Activated B cell treated with CpG ODN at 0.5 μM for 24 hours (primary cell): Measurements from ENCODE around the gene WNT3A. TPM values are rescaled to one million over a fixed set of nuclear protein-coding genes. Genes with fewer than 3 reads are reported as not detected.
A peak's percentile ranks its signal among the peaks of the same experiment; 100 is the strongest.

Experiments used
- ATAC-seq: fragments of 200-7000 bp; cut with Tn5 transposase; one replicate; pipeline ENCODE4 v1.10.0; 2021; ENCODE audit warnings: low read depth, mild to moderate bottlenecking, moderate library complexity
- CTCF ChIA-PET: fragments of 350-600 bp; sonication (Branson Sonifier 250); formaldehyde crosslinking; loops from one replicate; lab custom pipeline; 2021; ENCODE audit warnings: antibody characterized with exemption; lab: Charles Lee
- POLR2A ChIA-PET: fragments of 350-600 bp; sonication (Branson Sonifier 250); formaldehyde crosslinking; loops from one replicate; lab custom pipeline; 2021; ENCODE audit warnings: antibody characterized with exemption; lab: Charles Lee
- DNase-seq: peaks from one replicate; pipeline ENCODE4 v3.0.0; 2022
- H3K27ac Mint-ChIP-seq: one replicate; pipeline ENCODE4 v1.8.0; 2020; ENCODE audit warnings: mixed read lengths
- H3K27me3 Mint-ChIP-seq: one replicate; pipeline ENCODE4 v1.8.0; 2021; ENCODE audit warnings: mixed read lengths
- H3K36me3 Mint-ChIP-seq: one replicate; pipeline ENCODE4 v1.8.0; 2021; ENCODE audit warnings: low read depth, mixed read lengths
- H3K4me1 Mint-ChIP-seq: one replicate; pipeline ENCODE4 v1.8.0; 2021; ENCODE audit warnings: mixed read lengths
- H3K4me3 Mint-ChIP-seq: one replicate; pipeline ENCODE4 v1.8.0; 2020; ENCODE audit warnings: mild to moderate bottlenecking, mixed read lengths
- H3K9me3 Mint-ChIP-seq: one replicate; pipeline ENCODE4 v1.8.0; 2020; ENCODE audit warnings: mixed read lengths
- intact Hi-C: fragments of 100-400 bp; cut with micrococcal nuclease; formaldehyde crosslinking; loops from one replicate; pipeline ENCODE4 v1.15.1; 2024
- total RNA-seq: library from RNA; stranded (reverse); gene quantifications from 2 replicates; pipeline ENCODE4 v1.2.3, GENCODE V29; 2022
- TF ChIP-seq, protein P1 (sequence below): fragments of 200-600 bp; IDR thresholded peaks from one replicate; pipeline ENCODE4 v1.8.0; 2022; ENCODE audit warnings: antibody characterized with exemption, mild to moderate bottlenecking

WNT3A gene
- total RNA-seq, 1 donor from 2014 or later, result not detected

DNA sequence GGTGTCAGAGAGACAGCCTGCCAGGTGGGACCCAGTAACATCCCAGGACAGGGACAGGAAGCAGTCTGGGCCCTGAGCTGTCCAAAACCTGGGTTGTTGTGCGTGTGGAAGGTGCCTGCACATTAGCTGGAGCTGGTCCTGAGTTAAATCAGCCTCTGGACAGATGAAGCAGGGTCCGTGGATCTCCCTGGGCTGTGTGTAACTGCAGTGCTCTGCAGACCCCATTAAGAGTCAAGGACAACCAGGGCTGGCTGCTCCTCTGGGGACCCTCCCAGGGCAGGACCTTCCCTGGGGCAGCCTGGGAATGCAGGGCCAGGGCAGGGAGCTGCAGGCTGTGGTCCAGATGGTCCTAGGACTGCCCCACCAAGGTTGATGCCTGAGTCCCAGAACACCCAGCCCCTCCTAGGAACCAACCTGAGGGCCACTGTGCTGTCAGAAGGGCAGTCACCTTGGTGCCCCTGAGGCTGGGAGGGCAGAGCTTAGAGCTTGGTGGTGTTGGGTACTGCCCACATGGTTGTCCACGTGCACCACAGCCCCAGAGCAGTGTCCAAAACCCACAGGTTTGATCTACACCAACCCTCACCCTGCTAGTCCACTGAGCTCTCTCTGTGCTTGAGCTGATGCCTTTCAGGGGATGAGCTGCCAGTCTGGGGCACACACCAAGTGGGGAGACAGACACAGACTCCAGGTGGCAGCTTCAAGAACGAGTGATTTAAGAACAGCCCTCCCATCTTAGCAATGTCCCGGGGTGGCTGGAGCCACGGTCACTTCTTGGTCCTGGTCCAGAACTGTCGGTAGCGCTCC, 99.4 kb downstream of the WNT3A start:
- Mint-ChIP-seq H3K27me3 (no peaks in the 10 kb centered on the region), H3K4me1 (peaks cover 42% of the 10 kb centered on the region), H3K36me3 (peaks cover 29% of the 10 kb centered on the region), H3K9me3 (no peaks in the 10 kb centered on the region), H3K27ac (no peak overlapping the region), H3K4me3 (peak overlapping the region; percentile 30)
- no peak for ATAC-seq
- DNase-seq, result no peak
- intact Hi-C loops, result loop anchor here (10.0 kb wide), 2 partner anchors 101 to 561 kb away; partner anchors contain the start of gene WNT3A
- ChIA-PET CTCF (no interaction called here), POLR2A (interaction anchor here (0.7 to 1.5 kb wide), 4 partner anchors 15 to 59 kb away, joined by 3 to 5 read pairs (median 3); partner anchors contain the start of genes ARF1 and IBA57)
- TF ChIP-seq, protein P1, sequence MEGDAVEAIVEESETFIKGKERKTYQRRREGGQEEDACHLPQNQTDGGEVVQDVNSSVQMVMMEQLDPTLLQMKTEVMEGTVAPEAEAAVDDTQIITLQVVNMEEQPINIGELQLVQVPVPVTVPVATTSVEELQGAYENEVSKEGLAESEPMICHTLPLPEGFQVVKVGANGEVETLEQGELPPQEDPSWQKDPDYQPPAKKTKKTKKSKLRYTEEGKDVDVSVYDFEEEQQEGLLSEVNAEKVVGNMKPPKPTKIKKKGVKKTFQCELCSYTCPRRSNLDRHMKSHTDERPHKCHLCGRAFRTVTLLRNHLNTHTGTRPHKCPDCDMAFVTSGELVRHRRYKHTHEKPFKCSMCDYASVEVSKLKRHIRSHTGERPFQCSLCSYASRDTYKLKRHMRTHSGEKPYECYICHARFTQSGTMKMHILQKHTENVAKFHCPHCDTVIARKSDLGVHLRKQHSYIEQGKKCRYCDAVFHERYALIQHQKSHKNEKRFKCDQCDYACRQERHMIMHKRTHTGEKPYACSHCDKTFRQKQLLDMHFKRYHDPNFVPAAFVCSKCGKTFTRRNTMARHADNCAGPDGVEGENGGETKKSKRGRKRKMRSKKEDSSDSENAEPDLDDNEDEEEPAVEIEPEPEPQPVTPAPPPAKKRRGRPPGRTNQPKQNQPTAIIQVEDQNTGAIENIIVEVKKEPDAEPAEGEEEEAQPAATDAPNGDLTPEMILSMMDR, result no peak

DNA sequence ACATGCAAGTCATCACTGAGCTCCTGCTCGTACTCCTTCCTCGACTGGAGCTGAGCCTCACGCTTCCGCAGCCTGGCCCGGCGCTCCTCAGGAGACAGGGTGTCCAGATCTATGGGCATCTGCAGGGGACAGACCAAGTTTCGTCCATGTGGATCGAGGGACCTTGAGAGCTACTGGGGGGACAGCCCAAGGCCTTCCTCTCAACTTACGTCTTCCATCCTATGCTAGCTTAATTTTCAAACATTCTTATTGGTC, 99.9 kb downstream of the WNT3A start:
- TF ChIP-seq, protein P1, result no peak
- Mint-ChIP-seq H3K27ac (no peak overlapping the region), H3K4me1 (peaks cover 37% of the 10 kb centered on the region), H3K27me3 (no peaks in the 10 kb centered on the region), H3K36me3 (peaks cover 25% of the 10 kb centered on the region), H3K9me3 (no peaks in the 10 kb centered on the region), H3K4me3 (no peak overlapping the region)
- CTCF ChIA-PET, result no interaction called here
- POLR2A ChIA-PET, result interaction anchor here (0.7 to 1.5 kb wide), 3 partner anchors 16 to 58 kb away, joined by 3 to 5 read pairs (median 3); partner anchors contain the start of gene IBA57
- no peak for ATAC-seq
- DNase-seq, result no peak
- intact Hi-C loops, result loop anchor here (10.0 kb wide), 2 partner anchors 102 to 562 kb away; partner anchors contain the start of gene WNT3A

DNA sequence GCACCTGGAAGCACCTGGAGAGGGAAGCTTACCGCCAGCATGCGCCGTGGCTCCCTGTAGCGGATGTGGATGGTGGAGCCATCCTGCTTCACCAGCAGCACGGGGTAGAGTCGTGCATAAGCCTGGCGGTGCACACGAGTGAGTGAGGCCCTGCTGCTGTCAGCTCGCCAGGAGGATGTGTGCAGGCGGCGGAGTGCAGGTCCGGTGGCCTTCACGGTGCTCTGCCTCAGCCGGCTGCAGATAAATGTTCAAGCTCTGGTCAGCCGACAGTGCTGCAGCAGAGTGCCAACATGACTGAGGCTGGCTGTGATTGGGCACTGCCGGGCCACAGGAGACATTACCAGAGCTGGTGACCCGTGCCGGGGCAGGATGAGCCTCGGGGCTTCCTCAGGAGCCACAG, 100.8 kb downstream of the WNT3A start:
- Mint-ChIP-seq H3K4me3 (peak overlapping the region; percentile 92), H3K27me3 (no peaks in the 10 kb centered on the region), H3K9me3 (no peaks in the 10 kb centered on the region), H3K27ac (no peak overlapping the region), H3K36me3 (peaks cover 25% of the 10 kb centered on the region), H3K4me1 (peaks cover 36% of the 10 kb centered on the region)
- intact Hi-C loops, result loop anchor here (2.0 to 10.0 kb wide), 3 partner anchors 67 to 563 kb away; partner anchors contain the start of gene WNT3A
- DNase-seq (no peak), ATAC-seq (no peak)
- TF ChIP-seq, protein P1, result no peak
- ChIA-PET POLR2A (interaction anchor here (1.2 to 2.8 kb wide), 3 partner anchors 25 to 59 kb away, joined by 3 to 20 read pairs (median 5); partner anchors contain the start of gene ARF1), CTCF (no interaction called here)

GRCh38 chr1:228108055-228108690, 101.4 kb downstream of the WNT3A start:
- peaks cover 23% of the 10 kb centered on the region for H3K36me3 Mint-ChIP-seq
- DNase-seq (no peak), ATAC-seq (no peak)
- H3K4me3 Mint-ChIP-seq, result peak overlapping the region; percentile 92
- no peaks in the 10 kb centered on the region for H3K27me3 Mint-ChIP-seq
- CTCF ChIA-PET, result no interaction called here
- peaks cover 34% of the 10 kb centered on the region for H3K4me1 Mint-ChIP-seq
- peak overlapping the region; percentile 61 for H3K27ac Mint-ChIP-seq
- TF ChIP-seq, protein P1, result no peak
- POLR2A ChIA-PET, result interaction anchor here (0.6 to 2.8 kb wide), 4 partner anchors 25 to 58 kb away, joined by 3 to 20 read pairs (median 6); partner anchors contain the start of genes ARF1 and IBA57
- intact Hi-C loops, result loop anchor here (2.0 to 10.0 kb wide), 3 partner anchors 67 to 563 kb away; partner anchors contain the start of gene WNT3A
- no peaks in the 10 kb centered on the region for H3K9me3 Mint-ChIP-seq

- ATAC-seq, result no peak
- peak overlapping the region; percentile 92 for H3K4me3 Mint-ChIP-seq
- peak overlapping the region; percentile 93 for H3K27ac Mint-ChIP-seq
- DNase-seq, result no peak
- ChIA-PET CTCF (no interaction called here), POLR2A (interaction anchor here (0.6 to 2.8 kb wide), 4 partner anchors 26 to 58 kb away, joined by 3 to 20 read pairs (median 6); partner anchors contain the start of genes ARF1 and IBA57)
- peaks cover 30% of the 10 kb centered on the region for H3K4me1 Mint-ChIP-seq
- H3K36me3 Mint-ChIP-seq, result peaks cover 20% of the 10 kb centered on the region
- TF ChIP-seq, protein P1, result no peak
- no peaks in the 10 kb centered on the region for H3K9me3 Mint-ChIP-seq
- intact Hi-C loops, result loop anchor here (1.0 to 10.0 kb wide), 10 partner anchors 26 to 564 kb away; partner anchors contain the start of genes ARF1, GUK1, IBA57 and RNF187
- no peaks in the 10 kb centered on the region for H3K27me3 Mint-ChIP-seq
Measured at GRCh38 chr1:228108742-228109072, 101.9 kb downstream of the WNT3A start.
